Pons (tissue), 1 donor: ENCODE measurements around the gene ALDH3B1.
A peak's percentile ranks its signal among the peaks of the same experiment; 100 is the strongest.

Source experiments
- DNase-seq: peaks from one replicate; pipeline ENCODE4 v3.0.0-alpha.2; 2016; ENCODE audit warnings: low spot score

Gene ALDH3B1

DNA sequence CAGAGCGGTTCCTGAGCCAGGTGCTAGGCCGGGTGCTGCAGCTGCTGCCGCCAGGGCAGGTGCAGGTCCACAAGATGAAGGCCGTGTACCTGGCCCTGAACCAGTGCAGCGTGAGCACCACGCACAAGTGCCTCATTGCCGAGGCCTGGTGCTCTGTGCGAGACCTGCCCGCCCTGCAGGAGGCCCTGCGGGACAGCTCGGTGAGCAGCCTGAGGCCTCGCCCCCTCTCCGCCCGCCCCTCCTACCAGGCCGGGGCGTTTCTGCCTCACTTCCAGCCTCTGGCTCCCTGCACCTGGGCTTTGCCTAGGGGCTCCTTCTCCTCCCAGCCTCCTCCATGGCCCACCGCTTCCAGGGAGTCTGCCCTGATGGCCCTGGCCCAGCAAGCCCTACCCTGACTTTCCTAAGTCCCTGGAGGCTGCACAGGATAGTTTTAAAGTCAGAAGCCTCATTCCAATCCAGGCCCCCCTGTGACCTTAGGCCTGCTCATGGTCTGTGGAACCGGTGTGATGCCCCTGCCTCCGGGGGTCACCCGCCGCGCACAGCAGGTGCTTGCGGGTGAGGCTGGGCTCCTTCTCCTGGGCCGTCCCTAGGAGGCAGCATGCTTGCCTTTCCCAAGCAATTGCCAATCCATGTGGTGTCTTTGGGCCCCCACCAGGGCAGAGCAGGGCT is 34.2 kb downstream of the ALDH3B1 start:
- no peak for DNase-seq

DNA sequence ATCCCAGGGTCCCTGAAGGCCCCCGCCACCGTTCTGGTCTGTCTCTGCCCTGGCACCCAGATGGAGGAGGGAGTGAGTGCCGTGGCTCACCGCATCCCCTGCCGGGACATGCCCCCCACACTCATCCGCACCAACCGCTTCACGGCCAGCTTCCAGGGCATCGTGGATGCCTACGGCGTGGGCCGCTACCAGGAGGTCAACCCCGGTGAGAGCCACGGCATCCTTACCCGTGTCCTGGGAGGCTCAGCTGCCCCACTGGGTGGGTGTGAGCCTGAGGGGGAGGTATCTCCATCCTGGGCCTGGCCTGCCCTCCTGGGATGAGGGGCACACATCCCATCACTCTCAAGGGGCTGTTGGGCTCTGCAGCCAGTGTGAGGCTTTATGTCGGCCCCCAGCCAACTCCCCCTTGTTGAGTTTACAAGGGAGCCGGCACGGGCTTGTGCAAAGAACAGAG is 34.8 kb downstream of the ALDH3B1 start:
- DNase-seq: no peak

DNA sequence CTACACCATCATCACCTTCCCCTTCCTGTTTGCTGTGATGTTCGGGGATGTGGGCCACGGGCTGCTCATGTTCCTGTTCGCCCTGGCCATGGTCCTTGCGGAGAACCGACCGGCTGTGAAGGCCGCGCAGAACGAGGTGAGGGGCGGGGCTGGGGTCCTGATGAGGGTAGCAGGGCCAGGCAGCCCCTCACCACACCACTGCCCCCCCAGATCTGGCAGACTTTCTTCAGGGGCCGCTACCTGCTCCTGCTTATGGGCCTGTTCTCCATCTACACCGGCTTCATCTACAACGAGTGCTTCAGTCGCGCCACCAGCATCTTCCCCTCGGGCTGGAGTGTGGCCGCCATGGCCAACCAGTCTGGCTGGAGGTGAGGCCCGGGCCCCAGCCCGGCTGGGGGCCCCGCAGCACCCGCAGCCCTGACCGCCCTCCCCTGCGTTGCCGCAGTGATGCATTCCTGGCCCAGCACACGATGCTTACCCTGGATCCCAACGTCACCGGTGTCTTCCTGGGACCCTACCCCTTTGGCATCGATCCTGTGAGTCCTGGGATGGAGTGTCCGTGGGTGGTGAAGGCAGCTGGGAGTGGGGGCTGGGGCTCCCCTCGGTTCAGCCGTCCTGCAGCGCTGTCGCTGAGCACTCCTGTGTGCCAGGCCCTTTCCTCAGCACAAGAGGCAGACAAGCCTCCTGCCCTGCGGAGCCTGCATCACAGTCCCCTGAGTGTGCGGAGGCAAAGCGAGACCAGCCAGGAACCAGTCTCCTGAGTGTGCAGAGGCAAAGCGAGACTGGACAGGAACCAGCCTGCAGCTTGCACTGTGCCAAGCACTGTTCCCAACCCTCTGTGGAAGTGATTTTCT is 37.5 kb downstream of the ALDH3B1 start:
- no peak for DNase-seq

- DNase-seq: no peak
Observed at GRCh38 chr11:68048681-68049508, 38.8 kb downstream of the ALDH3B1 start.

DNA sequence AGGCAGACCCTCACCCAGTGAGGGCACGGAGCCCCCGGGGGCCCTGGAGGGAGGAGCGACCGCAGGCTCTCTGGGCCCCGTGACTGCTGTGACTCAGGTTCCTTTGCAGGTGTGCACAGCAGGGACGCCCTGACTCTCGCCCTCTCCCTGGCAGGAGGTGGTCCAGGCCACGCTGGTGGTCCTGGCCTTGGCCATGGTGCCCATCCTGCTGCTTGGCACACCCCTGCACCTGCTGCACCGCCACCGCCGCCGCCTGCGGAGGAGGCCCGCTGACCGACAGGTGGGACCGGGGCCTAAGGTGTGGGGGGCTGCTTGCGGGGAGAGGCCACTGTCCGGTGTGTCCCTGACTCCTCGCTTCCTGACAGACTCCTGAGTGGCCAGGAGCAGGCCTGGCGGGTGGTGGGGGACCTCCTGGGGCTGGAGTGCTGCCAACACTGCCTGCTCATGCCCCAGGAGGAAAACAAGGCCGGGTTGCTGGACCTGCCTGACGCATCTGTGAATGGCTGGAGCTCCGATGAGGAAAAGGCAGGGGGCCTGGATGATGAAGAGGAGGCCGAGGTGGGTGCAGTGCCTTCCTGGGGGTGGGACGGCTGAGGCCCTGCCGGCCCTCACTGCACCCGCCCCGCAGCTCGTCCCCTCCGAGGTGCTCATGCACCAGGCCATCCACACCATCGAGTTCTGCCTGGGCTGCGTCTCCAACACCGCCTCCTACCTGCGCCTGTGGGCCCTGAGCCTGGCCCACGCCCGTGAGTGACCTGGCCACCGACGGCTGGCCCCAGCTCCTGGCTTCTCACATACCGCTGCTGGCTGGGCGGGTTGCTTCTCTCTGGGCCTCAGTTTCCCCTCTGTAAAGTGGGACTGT is 39.6 kb downstream of the ALDH3B1 start:
- DNase-seq: no peak

DNA sequence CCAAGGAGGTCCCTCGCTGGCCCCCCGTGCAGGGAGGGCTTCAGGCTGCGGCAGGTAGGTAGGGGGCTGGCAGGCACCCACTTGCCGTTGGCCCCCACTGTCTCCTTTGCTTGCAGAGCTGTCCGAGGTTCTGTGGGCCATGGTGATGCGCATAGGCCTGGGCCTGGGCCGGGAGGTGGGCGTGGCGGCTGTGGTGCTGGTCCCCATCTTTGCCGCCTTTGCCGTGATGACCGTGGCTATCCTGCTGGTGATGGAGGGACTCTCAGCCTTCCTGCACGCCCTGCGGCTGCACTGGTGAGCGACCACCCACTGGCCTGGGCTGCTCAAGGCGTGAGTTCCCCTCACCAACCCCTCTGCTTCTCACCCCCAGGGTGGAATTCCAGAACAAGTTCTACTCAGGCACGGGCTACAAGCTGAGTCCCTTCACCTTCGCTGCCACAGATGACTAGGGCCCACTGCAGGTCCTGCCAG is 40.3 kb downstream of the ALDH3B1 start:
- DNase-seq: no peak

- no peak for DNase-seq
Observed at GRCh38 chr11:68051191-68052136, 41.3 kb downstream of the ALDH3B1 start.

- DNase-seq: no peak
Observed at GRCh38 chr11:68052137-68052873, 42.2 kb downstream of the ALDH3B1 start.

DNA sequence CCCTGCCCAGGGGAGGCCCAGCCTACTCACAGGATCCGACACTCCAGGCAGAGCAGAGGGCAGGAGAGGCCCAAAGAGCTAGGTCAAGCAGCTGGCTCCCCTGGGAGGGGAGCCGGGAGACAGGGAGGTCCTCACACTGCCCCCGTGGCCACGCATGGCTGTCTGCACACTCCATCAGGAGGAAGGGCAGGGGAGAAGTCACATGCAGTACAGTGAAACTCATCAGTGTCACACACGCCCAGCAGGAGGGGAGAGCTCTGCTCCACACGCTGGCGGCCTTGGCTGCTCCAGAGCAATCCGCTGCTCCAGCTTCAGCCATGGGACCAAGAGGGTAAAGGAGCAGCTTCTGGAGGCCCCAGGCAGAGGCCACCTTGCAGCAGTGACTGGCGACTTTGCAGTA is 43.0 kb downstream of the ALDH3B1 start:
- no peak for DNase-seq

GRCh38 chr11:68053981-68054812 is 44.1 kb downstream of the ALDH3B1 start:
- no peak for DNase-seq

DNA sequence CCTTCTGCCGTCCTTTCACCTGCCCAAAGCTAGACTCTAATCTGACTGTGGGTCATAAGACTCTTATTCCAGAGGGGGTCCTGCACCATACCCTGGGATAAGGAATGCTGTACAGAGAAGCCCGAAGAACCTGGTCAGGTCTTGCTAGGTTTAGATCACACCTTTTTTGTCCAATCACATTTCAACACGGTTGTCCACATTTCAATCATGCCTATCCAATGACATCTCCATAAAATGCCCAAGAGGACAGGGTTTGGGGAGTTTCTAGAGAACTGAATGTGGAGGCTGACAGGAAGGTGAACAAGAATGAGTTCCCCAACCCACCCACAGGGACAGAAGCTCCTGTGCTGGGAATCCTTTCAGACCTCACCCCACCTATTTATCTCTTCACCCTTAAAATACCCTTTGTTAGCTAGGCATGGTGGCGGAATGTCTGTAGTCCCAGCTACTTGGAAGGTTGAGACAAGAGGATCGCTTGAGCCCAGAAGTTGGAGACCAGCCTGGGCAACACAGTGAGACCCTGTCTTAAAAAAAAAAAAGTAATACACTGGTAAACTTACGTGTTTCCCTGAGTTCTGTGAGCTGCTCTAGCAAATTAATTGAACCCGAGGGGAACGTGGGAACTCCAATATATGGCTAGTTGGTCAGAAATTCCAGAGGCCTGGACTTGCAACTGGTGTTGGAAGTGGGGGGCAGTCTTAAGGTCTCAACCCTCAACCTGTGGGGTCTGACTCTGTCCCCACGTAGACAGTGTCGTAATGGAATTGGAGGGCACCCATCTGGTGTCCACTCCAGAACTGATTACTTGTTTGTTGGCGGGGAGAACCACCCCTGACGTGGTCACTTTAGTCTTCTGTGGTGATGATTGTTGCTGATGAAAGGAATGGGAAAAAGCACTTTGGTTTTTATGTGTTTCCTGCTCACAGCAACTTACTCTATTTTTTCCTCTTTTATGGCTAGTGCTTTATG is 46.5 kb downstream of the ALDH3B1 start:
- no peak for DNase-seq

- no peak for DNase-seq
Observed at GRCh38 chr11:68057807-68058206, 47.7 kb downstream of the ALDH3B1 start.

GRCh38 chr11:68061508-68061907 is 51.4 kb downstream of the ALDH3B1 start:
- DNase-seq: no peak

- DNase-seq: no peak
Observed at GRCh38 chr11:68064926-68065325, 54.8 kb downstream of the ALDH3B1 start.

DNA sequence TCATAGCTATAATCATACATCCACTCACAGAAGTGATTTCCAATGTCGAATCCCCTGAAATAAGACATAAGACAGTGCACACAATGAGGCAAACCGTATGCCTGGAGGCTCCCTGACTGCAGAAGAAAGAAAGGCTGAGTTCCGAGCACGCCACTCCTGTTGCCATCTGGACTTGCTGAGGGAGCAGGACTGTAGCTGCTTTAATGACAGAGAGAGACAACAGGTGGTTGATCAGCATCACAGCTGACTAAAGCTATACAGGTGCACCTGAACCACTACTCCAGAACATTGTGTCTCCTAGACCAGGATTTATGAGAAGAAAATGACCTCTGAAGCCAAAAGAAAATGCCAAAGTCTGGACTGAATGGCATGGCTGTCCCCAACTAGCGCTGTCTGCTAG is 55.7 kb downstream of the ALDH3B1 start:
- no peak for DNase-seq

GRCh38 chr11:68066742-68067141 is 56.6 kb downstream of the ALDH3B1 start:
- peak; percentile 40 for DNase-seq

DNA sequence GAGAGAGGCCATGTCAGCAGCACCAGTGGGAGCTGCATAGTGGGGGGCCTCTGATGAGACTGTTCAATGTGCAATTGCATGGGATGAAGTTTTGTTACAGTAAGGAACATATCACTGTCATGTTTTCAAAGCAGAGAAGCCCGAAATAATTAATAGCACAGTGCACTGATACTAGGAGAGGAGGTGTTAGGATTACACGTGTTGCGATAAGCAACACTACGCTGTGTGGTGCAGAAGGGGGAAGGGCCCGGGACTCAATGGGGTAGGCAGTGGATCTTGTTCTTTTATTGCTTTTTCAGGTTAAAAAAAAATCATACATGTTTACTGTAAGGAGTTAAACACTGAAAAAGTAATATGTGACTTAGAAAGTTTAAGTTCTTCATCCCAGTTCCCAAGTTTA is 57.9 kb downstream of the ALDH3B1 start:
- no peak for DNase-seq
